Measurements from ENCODE around the gene EPHA8. TPM values are rescaled to one million over a fixed set of nuclear protein-coding genes. Genes with fewer than 3 reads are reported as not detected.

The EPHA8 gene
- total RNA-seq, 3 donors from 2014 or later (not counting 1 experiment from before 2014, with no cell fraction given), result not detected

DNA sequence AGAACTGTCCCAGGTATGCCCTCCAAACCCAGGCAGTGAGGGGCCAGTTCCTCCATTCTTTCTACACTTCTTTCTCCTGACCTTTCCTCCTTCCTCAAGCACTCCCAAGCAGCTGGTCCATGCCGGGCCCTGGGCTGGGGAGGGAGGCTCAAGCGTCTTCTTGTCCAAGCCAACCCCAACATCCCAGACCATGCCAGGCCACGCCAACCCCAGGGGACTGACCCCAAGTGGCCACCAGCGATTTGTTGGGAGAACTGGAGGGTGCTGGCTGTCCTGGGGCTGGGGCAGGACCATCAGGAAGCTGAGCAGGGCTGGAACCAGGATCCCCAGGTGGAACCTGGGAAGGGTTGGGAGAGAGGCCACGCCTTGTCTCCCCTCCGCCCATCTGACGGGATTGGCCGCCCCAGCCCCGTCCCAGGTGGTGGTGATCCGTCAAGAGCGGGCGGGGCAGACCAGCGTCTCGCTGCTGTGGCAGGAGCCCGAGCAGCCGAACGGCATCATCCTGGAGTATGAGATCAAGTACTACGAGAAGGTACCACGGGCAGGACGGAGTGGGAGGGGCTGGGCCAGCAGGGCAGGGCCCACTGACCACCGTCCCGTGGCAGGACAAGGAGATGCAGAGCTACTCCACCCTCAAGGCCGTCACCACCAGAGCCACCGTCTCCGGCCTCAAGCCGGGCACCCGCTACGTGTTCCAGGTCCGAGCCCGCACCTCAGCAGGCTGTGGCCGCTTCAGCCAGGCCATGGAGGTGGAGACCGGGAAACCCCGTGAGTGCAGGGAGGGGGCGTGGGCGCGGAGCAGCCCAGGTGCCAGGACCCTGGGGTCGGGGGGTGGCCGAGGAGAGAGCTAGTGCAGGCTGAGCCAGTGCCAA lies 29.9 kb downstream of the EPHA8 start:
- no peaks in the 10 kb centered on the region for H3K9me3 Mint-ChIP-seq
- no peaks in the 10 kb centered on the region for H3K27me3 ChIP-seq (ENCODE audit: control insufficient read depth, insufficient read depth, low read length)
- TF ChIP-seq CTCF (IDR thresholded peaks at IDR 0.05), result no peak
- ATAC-seq (no peak), DNase-seq (no peak)
- no peaks in the 10 kb centered on the region for H3K4me1 ChIP-seq (ENCODE audit: control insufficient read depth, insufficient read depth, low read length)
- H3K4me1 Mint-ChIP-seq, result no peaks in the 10 kb centered on the region
- no peaks in the 10 kb centered on the region for H3K9me3 ChIP-seq (ENCODE audit: control insufficient read depth, insufficient read depth, low read length)
- no peak overlapping the region for H3K4me3 Mint-ChIP-seq
- H3K36me3 ChIP-seq (ENCODE audit: control insufficient read depth, insufficient read depth, low read length), result no peaks in the 10 kb centered on the region
- intact Hi-C loops (cut with micrococcal nuclease), result no loop called here
- H3K36me3 Mint-ChIP-seq, result no peaks in the 10 kb centered on the region
- no peak overlapping the region for H3K4me3 ChIP-seq (ENCODE audit: low read length)
- no peak overlapping the region for H3K27ac Mint-ChIP-seq
- H3K27ac ChIP-seq (ENCODE audit: low read length), result no peak overlapping the region
- WGBS (ENCODE audit: insufficient coverage), result 55% methylated on average over 38 of the region's 38 CpGs
- H3K27me3 Mint-ChIP-seq (ENCODE audit: low read depth in 2 of 2), result peaks cover 22 to 24% of the 10 kb centered on the region in 2 donors

GRCh38 chr1:22594396-22594795 lies 31.1 kb downstream of the EPHA8 start:
- Histone ChIP-seq H3K36me3 (ENCODE audit: control insufficient read depth, insufficient read depth, low read length) (no peaks in the 10 kb centered on the region), H3K27ac (ENCODE audit: low read length) (no peak overlapping the region), H3K9me3 (ENCODE audit: control insufficient read depth, insufficient read depth, low read length) (no peaks in the 10 kb centered on the region), H3K27me3 (ENCODE audit: control insufficient read depth, insufficient read depth, low read length) (no peaks in the 10 kb centered on the region), H3K4me1 (ENCODE audit: control insufficient read depth, insufficient read depth, low read length) (no peaks in the 10 kb centered on the region), H3K4me3 (ENCODE audit: low read length) (no peak overlapping the region)
- ATAC-seq, result no peak
- Mint-ChIP-seq H3K4me1 (no peaks in the 10 kb centered on the region), H3K4me3 (no peak overlapping the region), H3K27me3 (ENCODE audit: low read depth in 2 of 2) (peaks cover 22 to 27% of the 10 kb centered on the region in 2 donors), H3K27ac (no peak overlapping the region), H3K9me3 (no peaks in the 10 kb centered on the region), H3K36me3 (no peaks in the 10 kb centered on the region)
- intact Hi-C loops (cut with micrococcal nuclease), result no loop called here
- 74% methylated on average over 10 of the region's 10 CpGs for WGBS (ENCODE audit: insufficient coverage)
- no peak for TF ChIP-seq CTCF (IDR thresholded peaks at IDR 0.05)
- no peak for DNase-seq

DNA sequence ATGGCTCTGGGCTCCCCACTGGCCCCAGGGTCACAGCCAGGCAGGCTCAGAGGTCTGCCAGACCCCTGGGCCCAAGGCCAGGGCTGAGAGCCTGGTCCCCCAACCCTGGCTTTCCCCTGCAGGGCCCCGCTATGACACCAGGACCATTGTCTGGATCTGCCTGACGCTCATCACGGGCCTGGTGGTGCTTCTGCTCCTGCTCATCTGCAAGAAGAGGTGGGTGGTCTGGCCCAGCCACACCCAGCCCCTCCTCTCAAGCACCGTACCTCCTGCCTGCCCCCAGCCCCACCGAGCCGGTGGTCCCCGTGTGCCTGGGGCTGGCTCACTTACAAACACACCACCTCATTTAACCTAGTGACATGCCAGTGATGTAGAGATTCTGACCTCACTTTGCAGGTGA lies 31.8 kb downstream of the EPHA8 start:
- Histone ChIP-seq H3K4me1 (ENCODE audit: control insufficient read depth, insufficient read depth, low read length) (no peaks in the 10 kb centered on the region), H3K27ac (ENCODE audit: low read length) (no peak overlapping the region), H3K4me3 (ENCODE audit: low read length) (no peak overlapping the region), H3K27me3 (ENCODE audit: control insufficient read depth, insufficient read depth, low read length) (no peaks in the 10 kb centered on the region), H3K9me3 (ENCODE audit: control insufficient read depth, insufficient read depth, low read length) (no peaks in the 10 kb centered on the region), H3K36me3 (ENCODE audit: control insufficient read depth, insufficient read depth, low read length) (no peaks in the 10 kb centered on the region)
- H3K4me1 Mint-ChIP-seq, result no peaks in the 10 kb centered on the region
- peaks cover 22 to 23% of the 10 kb centered on the region in 2 donors for H3K27me3 Mint-ChIP-seq (ENCODE audit: low read depth in 2 of 2)
- H3K4me3 Mint-ChIP-seq, result no peak overlapping the region
- TF ChIP-seq CTCF (IDR thresholded peaks at IDR 0.05), result no peak
- 82% methylated on average over 7 of the region's 7 CpGs for WGBS (ENCODE audit: insufficient coverage)
- no peaks in the 10 kb centered on the region for H3K9me3 Mint-ChIP-seq
- H3K27ac Mint-ChIP-seq, result no peak overlapping the region
- intact Hi-C loops (cut with micrococcal nuclease), result no loop called here
- ATAC-seq (no peak), DNase-seq (no peak)
- no peaks in the 10 kb centered on the region for H3K36me3 Mint-ChIP-seq
